IPS-NIHi7 (cell line): ENCODE data around the gene PRDM11.

Source experiments
- DNase-seq: peaks from one replicate; pipeline ENCODE4 v3.0.0; 2012; ENCODE audit warnings: mixed read lengths; ENCODE audit errors: extremely low spot score

PRDM11 gene

DNA sequence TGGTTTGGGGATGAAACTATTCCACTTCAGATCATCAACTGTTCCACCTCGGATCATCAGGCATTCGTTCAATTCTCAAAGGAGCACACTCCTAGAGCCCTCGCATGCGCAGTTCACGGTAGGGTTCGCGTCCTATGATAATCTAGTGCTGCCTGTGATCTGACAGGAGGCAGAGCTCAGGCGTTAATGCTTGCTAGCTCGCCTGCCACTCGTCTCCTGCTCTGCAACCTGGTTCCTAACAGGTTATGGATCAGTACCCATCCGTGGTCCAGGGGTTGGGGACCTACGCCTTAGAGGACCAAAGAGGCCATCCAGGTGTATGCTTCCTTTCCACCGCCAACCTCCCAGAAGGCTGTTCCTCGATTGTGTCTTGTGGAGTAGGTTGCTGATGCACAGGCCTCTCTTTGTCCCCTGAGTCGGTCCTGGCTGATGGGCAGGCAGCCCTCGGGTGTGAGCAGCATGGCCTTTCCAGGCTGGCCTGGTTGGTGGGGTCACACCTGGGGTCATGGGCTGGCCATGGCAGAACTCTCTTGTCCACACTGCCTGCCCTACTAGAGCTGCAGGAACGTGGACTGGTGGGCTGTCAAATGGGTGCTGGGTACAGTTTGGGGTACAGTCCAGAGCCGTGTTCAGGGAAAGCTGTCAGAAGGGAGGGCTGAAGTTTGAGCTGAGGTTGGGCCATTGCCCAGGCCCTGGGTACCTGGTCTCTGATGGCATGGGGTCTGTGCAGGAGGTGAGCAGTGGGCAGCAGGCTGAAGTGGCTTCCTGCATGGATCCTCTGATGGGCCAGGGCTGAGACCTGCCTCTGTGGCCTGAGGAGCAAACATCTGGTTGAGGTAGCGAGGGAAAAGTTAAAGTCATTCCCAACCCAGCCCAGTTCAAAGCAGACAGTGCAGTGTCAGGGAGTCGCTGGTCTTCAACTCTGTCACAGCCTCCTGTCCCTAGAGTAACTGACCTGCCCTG lies 11.1 kb downstream of the PRDM11 start:
- no peak for DNase-seq

DNA sequence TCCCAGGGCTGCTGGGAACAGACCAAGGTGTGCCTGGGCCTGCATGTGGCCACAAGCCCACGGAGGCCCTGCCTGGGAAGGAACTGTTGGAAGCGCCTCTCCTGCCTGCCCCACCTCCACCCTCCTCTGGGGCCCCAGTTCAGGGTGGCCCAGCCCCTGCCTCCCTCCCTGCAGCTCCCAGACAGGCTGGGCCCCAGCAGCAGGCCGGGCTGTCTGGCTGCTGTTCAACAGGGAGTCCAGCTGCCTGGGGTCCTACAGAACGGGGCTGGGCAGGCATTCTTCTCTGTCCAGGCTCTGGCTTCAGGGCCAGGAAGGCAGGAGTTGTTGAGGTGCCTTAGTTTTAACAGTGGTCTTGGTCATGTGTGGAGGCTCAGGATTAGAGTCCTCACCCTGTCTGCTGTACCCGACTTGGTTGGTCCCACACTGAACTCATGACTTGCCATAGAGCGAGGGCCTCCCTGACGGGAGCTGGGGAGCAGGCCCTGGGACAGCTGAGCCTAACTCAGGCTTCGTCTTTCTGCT lies 11.8 kb downstream of the PRDM11 start:
- DNase-seq = no peak

DNA sequence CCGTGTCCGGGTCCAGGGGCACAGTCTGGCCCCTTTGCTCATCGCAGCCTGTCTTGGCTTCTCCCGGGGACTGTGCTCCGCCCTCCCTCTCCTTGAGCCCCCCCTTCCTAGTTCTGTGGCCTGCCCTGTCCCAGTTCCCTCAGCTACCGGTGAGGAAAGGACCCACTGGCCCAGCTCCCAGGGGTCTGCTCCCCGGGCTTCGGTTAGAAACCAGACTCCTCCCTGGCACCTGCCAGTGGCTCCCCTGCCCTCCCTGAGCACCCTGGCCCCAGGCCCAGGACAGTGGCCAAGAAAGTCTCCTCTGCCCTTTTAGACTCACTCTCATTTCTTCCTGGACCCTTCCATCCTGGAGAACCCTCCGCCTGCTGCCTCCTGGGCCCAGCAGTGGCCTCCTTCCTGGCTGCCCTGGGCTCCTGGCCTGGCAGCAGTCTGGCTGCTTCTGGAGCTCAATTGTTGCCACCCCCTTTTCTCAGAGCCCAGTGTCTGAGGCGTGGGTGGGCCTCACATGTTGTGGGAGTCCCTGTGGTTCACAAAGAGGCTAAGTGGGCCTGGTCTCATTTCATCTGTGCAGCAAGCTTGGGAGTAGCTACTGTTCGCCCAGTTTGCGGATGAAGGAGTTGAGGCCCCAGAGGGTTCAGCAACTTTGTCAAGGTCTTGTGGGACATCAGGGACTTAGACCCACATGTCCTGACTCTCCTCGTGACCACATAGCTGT lies 12.6 kb downstream of the PRDM11 start:
- no peak for DNase-seq

DNA sequence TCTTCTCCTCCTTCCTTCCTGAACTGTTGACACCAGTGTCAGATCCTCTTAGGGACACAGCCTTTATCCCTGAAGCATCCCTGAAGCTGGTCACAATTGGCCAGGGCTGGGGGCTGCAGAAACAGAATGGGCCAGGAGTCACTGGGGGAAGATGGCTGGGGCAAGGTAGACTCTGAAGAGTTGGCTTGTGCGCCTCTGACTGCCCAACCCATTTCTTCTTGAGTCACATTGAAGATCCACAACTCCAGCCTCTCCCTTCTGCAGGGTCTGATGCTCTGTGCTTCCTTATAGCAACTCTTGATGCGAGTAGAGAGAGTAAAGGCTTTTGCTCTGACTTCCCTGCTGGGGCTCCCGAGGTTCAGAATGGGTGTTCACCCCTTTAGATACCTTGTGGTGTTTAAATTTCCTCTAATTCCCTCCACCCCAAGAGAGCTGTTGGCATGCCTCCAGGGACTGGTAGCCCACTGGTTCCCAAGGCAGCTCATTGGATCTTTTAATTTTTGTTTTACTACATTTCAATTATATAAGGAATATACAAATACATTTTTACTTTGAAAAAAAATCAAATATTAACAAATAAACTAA lies 13.4 kb downstream of the PRDM11 start:
- DNase-seq = no peak

DNA sequence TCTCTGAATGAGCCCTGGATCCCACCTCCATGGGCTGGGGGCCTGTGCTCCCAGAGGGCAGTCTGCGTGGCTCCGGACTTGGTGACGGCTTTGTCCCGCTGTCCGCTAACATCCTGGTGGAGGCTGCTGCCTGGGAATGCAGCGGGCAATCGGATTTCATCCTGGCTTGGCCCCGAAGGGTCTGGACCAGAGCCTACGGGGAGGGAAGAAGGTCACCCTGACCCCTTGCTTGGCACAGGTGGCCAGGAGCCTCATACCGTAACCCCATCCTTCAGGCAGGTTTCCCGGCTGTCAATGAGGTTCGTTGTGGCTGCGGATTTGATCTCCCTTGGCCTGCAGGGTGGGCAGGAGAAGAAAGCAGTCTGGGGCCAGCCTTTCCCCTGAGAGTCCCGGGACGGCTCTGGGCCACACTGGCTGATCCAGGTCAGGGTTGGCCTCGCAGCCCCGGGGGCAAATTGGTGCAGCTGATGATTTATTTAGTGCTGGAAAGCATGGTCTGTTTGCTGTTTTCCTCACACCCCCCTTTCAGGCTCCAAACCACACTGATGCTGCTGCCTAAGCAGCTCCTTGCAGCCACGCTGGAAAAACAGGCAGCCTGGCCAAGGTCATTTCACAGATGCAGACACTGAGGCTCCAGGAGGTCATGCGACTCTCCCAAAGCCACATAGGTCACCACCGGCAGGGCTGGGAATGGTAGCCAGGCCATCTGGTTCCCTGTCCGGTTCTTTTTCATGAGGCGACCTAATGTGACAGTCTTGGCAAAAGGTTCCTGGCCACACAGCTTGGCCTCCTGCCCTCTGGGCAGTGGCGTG lies 15.0 kb downstream of the PRDM11 start:
- DNase-seq = no peak

DNA sequence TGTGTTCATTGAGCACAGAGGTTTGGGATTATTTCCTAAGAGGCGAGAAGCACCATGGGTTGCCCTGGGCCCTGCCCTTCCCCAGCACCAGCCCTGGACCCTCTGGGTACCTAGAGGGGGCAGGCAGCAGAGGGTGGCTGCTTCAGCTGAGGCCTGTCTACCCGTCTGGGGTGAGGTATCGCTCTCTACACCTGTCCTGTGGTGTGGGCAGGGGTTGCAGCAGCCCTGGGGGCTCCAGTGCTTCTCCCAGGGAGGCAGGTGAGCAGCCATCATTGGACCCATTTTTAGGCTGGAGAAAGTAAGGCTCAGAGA lies 15.6 kb downstream of the PRDM11 start:
- DNase-seq = no peak

DNA sequence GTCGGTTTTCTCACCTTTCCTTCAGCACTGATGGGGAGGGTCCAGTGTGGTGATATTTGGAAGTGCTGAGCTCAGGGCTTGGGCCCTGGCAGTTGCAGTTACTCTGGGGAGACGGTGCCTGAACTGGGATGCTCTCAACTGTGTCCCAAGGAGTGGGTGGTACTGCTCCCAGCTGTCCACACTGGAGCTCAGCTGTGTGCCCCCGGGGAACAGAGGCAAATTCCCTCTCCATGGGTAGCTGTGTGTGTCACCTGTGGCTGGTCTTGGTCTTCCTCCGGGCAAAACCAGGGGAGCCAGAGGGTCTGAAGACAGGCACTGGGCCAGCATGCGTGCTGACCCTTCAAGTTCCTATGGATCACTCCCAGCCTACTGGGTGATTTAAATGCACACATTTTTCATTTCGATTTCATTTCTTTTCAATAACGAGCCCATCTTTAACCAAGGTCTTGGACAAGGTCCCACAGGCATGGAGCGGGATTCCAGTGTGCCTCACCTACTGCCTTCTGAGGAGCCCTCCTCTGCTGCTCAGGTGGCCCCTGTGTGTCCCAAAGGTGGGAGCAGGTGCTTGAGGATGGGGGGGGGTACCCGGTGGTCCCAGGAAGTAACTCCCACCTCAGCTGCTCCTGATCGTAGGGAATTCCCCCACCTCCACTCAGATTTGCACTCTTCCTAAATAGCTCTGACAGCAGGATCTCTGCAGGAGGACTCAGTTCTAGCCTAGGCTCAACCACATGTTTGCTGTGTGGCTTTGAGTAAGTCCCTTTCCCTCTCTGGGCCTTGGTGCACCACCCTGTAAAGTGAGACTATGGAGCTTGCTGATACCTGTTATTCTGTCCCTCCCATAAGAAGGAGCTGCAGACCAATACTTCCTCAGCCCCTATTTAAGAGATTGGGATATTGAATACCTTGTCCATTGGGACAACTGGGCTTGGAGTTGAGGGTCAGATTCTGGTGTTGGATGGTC lies 16.8 kb downstream of the PRDM11 start:
- DNase-seq = no peak

DNA sequence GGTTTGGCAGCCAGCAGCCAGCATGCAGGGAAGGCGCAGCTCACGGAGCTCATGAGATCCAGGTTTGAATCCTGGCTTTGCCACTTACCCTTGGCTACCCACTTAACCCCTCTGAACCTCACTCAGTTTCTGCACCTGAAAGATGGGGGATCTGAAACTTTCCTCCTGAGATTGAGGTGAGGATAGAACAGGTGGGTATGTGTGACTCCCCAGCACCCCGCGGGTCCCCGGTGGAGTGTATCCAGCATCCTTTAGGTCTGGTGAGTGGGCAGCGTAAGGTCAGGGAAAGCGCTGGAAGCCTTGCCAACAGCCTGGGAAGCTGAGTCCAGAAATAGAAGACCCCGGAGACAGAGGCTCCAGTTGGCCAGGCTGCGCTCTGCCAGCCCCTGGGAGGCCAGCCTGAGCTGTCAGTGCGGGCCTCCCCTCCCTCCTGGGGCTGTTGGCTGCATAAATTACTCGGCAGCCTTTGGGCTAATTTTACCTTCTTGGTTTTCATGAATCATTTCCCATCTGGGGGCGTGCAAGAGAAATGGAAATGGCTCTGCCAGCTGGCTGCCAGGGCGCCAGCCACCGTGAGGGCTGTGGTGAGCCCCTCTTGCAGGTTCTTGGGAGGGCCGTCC lies 17.6 kb downstream of the PRDM11 start:
- no peak for DNase-seq

DNA sequence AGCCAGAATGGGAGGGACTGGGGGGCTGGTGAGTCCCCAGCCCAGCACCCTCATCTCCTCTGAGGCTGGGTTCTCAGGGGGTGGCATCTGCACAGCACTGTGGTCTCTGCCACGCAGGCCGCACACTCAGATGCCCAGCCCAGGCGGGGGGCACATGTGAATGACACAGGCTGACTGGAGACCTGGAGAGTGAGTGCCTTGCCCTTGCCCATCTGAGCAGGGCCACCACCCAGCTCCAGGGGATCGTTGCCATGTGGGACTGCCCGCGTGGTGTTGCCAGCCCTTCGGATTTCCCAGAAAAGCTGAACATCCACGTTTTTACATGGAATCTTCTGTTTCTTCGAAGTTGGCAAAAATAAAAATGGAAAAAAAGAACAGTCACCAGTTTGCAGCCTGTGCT lies 18.9 kb downstream of the PRDM11 start:
- DNase-seq = no peak

DNA sequence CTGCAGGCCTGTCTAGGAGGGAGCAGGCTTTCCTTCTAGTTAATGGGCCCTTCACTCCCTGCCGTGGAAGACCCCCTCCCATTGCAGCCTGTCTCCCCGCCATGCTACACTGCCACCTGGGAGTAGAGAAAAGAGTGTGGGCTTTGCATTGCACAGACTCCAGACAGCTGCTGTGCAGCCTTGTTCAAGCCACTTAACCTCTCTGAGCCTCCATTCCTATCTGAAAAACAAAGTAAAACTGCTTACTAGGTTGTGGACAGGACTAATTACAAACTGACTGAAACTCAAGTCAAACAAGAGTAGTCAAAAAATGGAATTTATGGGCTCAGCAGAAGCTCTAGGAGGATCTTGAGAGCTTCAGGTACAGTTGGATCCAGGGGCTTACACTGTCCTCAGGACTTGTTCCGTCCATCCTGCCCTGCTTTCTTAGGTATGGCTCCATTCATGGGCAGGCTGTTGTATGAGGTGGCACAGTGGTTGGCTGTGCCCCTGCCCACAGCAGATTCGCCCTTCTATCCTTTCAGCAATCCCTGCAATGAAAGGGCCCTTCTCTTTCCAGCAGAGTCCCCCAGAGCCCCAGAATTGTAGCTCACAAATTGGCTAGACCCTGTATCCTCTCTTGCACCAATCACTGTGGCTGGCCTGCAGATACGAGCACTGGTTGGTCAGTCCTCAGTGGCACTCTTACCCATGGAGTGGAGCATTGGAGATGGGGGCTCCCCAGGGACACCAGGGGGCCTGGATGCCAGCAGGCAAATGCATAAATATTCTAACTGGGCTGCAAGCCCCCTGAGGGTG lies 19.6 kb downstream of the PRDM11 start:
- DNase-seq = no peak

DNA sequence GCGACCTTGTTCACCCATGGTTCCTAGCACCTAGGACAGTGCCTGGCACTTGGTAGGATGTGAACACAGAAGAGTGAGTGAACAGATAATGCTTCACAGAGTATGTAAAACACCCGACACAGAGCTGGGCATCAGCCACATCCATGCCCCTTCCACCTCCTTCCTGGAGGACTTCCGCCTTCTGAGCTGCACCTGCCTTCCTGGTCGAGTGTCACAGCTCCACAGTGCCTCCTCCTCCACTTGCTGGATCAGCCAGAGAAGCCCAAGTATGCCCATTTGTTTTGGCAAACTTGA lies 20.1 kb downstream of the PRDM11 start:
- DNase-seq = no peak

DNA sequence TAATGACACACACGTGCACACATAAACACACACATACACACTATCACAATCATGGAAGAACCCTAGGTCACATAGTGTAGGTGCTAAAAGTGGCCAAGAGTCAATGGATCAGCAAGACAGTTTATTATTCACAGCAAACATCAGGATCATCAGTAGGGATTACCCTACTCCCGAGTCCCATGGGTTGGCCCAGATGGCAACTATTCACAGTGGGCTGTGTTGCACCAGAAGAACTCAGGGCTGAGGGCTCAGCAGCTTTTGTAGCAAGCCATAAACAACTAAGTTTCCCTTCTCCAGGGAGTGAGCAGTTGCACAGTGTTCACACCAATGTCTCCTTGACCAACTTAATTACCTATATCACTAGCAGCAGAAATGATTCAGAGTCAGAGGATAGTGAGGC lies 20.8 kb downstream of the PRDM11 start:
- no peak for DNase-seq

DNA sequence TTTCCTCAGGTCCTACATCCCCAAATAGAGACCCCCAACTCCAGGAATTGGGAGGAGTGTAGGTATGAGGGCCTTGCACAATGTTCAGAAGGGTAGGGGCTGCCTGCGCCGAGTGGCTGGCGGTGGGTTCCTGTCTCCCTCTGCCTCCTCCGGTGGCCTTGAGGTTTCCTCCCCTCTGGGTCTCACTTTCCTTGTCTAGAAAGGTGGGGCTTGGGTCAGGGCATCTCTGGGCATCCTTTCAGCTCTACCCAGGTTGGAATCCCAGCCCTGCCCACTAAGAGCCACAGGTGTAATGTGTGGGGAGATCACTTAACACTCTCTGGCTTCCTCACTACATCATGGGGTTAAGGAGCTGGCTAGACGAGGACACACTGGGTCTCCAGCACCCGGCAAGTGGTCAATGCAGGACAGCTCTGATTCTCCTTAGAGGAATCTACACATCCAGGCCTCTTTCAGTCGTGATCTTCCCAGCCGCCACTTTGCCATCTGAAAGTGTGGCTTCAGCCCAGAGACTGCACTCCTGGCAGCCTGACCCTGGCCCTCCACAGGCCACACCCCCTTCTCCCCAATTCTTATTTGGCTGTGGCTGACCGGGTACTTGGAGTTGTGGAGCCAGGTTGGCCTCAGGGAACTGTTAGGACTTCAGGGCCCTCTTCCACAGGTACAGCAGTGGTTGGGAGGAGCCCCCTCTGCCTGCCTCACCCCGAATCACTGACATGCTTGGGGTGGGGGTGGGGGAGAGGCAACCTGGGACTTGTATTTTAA lies 22.1 kb downstream of the PRDM11 start:
- DNase-seq = no peak

DNA sequence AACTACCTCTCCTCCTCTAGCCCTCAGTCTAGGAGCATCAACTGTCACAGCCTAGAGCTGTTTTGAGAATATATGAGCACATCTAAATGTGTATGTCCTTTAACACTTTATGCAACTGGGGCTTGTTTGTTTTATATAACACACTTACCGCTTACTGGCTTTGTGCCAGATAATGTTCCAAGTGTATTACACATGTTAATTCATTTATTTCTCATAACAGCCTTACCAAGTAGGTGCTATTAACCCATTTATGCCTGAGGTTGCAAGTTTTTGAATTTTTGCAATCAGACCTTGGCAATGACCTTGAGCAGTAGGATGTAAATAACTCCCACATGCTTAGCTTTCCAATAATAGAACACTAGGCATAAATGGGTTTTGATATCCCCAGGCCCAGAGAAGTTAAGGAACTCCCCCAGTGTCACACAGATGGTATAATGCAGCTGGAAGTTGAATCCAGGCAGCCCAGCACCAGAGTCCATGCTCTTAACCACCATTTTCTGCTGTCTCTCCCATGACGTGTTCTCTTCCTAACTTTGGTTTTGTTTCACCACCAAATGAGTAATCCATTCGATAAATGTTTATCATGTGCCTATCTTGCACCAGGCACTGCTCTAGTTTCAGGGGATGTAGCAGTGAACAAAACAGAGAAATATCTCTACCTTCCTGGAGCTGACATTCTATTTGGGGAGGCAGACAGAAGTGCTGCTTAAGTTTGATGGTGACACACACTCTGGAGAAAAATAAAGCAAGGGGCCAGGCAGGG lies 23.1 kb downstream of the PRDM11 start:
- no peak for DNase-seq

DNA sequence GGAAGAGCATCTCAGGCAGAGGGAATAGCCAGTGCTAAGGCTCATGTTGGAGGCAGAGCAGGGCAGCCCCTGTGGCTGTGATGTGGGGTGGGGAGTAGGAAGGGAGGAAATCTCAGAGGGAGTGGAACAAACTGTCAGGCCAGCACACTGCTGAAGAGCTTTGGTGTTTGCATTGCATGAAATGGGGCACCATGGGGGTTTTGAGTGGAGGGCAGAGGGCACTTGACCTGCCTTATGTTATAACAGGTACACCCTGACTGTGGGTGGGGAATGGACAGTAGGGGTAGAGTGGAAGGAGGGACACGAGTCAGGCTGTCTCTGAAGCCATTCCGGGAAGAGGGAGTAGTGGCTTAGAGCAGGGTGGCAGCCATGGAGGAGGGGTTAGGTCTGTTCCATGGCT lies 24.0 kb downstream of the PRDM11 start:
- no peak for DNase-seq

DNA sequence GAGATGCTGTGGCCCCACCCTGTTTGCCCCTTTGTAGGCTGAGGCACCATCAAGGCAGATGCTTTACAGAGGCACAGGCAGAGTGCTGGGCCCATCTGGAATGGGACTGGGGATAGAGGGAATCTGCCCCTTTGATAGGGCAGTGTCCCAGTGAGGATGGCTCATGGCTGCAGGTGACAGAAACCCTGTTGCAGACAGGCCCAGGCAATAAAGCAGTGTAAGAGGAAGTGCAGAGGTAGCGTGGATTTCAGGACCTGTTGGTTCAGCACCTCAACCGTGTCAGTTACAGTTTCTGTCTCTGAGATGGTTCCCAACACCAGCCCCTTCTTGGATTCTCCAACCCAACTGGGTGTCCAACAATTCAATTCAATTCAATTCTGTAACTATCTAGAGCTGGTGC lies 25.1 kb downstream of the PRDM11 start:
- no peak for DNase-seq

DNA sequence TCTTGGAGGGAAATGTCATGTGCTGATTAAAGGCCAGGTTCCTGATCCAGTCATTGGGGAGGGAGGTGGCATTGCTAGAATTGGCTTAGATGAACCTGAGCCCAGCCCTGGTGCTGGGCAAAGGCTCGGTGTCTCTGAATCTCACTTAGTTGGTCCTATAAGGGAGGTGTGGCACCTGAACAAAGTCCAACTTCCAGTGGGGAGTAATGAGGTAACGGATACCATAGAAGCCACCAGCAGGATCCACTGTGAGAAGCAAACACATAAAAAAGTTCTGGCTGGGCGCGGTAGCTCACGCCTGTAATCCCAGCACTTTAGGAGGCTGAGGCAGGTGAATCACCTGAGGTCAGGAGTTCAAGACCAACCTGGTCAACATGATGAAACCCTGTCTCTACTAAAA lies 26.6 kb downstream of the PRDM11 start:
- no peak for DNase-seq
